ENCODE results near the gene LTBP4.

LTBP4 gene

DNA sequence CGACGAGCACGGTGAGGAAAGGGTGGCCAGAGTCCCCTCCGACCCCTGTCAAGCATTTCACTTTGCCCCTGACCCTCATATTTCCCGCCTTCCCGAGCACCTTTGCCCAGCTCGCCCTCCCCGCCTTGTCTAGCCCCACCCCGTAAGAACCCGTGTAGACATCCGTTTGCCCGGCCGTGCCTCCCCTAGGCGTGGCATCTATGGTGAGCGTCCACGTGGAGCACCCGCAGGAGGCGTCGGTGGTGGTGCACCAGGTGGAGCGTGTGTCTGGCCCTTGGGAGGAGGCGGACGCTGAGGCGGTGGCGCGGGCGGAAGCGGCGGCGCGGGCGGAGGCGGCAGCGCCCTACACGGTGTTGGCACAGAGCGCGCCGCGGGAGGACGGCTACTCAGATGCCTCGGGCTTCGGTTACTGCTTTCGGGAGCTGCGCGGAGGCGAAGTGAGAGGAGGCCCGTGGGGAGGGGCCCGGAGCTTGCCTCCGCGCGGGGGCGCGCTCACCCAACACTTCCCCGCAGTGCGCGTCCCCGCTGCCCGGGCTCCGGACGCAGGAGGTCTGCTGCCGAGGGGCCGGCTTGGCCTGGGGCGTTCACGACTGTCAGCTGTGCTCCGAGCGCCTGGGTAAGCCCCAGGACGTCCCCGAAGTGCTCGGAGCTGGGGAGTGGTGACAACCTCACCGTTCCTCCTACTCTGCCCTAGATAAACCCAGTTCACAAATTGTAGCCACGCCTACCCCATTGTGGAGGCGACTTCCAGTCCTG is 4.2 kb downstream of the LTBP4 start (continued):
- TF ChIP-seq, protein P1, sequence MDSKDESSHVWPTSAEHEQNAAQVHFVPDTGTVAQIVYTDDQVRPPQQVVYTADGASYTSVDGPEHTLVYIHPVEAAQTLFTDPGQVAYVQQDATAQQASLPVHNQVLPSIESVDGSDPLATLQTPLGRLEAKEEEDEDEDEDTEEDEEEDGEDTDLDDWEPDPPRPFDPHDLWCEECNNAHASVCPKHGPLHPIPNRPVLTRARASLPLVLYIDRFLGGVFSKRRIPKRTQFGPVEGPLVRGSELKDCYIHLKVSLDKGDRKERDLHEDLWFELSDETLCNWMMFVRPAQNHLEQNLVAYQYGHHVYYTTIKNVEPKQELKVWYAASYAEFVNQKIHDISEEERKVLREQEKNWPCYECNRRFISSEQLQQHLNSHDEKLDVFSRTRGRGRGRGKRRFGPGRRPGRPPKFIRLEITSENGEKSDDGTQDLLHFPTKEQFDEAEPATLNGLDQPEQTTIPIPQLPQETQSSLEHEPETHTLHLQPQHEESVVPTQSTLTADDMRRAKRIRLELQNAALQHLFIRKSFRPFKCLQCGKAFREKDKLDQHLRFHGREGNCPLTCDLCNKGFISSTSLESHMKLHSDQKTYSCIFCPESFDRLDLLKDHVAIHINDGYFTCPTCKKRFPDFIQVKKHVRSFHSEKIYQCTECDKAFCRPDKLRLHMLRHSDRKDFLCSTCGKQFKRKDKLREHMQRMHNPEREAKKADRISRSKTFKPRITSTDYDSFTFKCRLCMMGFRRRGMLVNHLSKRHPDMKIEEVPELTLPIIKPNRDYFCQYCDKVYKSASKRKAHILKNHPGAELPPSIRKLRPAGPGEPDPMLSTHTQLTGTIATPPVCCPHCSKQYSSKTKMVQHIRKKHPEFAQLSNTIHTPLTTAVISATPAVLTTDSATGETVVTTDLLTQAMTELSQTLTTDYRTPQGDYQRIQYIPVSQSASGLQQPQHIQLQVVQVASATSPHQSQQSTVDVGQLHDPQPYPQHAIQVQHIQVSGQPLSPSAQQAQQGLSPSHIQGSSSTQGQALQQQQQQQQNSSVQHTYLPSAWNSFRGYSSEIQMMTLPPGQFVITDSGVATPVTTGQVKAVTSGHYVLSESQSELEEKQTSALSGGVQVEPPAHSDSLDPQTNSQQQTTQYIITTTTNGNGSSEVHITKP (tag by site-specific recombination; IDR thresholded peaks at IDR 0.05) = peak; percentile 51; the same call in 1 of the 2 replicates
- peak; percentile 78; the same call in 1 of the 2 replicates for TF ChIP-seq ZNF610 (tag by site-specific recombination; IDR thresholded peaks at IDR 0.05; ENCODE audit: borderline replicate concordance)
- no peak for TF ChIP-seq ZNF266 (tag by site-specific recombination; IDR thresholded peaks at IDR 0.05; ENCODE audit: low read depth)
- TF ChIP-seq, protein P2, sequence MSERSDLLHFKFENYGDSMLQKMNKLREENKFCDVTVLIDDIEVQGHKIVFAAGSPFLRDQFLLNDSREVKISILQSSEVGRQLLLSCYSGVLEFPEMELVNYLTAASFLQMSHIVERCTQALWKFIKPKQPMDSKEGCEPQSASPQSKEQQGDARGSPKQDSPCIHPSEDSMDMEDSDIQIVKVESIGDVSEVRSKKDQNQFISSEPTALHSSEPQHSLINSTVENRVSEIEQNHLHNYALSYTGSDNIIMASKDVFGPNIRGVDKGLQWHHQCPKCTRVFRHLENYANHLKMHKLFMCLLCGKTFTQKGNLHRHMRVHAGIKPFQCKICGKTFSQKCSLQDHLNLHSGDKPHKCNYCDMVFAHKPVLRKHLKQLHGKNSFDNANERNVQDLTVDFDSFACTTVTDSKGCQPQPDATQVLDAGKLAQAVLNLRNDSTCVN (tag by site-specific recombination; optimal IDR thresholded peaks at IDR 0.05) = peak; percentile 100
- peak; percentile 99 for TF ChIP-seq OSR2 (tag by site-specific recombination; IDR thresholded peaks at IDR 0.05)
- TF ChIP-seq, protein P3, sequence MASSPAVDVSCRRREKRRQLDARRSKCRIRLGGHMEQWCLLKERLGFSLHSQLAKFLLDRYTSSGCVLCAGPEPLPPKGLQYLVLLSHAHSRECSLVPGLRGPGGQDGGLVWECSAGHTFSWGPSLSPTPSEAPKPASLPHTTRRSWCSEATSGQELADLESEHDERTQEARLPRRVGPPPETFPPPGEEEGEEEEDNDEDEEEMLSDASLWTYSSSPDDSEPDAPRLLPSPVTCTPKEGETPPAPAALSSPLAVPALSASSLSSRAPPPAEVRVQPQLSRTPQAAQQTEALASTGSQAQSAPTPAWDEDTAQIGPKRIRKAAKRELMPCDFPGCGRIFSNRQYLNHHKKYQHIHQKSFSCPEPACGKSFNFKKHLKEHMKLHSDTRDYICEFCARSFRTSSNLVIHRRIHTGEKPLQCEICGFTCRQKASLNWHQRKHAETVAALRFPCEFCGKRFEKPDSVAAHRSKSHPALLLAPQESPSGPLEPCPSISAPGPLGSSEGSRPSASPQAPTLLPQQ (tag by site-specific recombination; IDR thresholded peaks at IDR 0.05) = peak; percentile 80
- TF ChIP-seq ZBTB8A (tag by site-specific recombination; IDR thresholded peaks at IDR 0.05) = peak; percentile 89
- no peak for TF ChIP-seq ZNF48 (tag by site-specific recombination; IDR thresholded peaks at IDR 0.05)
- TF ChIP-seq KLF9 (tag by site-specific recombination; IDR thresholded peaks at IDR 0.05; ENCODE audit: low read depth) = peak; percentile 76
- TF ChIP-seq, protein P4, sequence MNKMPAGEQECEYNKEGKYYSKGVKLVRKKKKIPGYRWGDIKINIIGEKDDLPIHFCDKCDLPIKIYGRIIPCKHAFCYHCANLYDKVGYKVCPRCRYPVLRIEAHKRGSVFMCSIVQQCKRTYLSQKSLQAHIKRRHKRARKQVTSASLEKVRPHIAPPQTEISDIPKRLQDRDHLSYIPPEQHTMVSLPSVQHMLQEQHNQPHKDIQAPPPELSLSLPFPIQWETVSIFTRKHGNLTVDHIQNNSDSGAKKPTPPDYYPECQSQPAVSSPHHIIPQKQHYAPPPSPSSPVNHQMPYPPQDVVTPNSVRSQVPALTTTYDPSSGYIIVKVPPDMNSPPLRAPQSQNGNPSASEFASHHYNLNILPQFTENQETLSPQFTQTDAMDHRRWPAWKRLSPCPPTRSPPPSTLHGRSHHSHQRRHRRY (tag by site-specific recombination; IDR thresholded peaks at IDR 0.05) = no peak
- TF ChIP-seq, protein P5, sequence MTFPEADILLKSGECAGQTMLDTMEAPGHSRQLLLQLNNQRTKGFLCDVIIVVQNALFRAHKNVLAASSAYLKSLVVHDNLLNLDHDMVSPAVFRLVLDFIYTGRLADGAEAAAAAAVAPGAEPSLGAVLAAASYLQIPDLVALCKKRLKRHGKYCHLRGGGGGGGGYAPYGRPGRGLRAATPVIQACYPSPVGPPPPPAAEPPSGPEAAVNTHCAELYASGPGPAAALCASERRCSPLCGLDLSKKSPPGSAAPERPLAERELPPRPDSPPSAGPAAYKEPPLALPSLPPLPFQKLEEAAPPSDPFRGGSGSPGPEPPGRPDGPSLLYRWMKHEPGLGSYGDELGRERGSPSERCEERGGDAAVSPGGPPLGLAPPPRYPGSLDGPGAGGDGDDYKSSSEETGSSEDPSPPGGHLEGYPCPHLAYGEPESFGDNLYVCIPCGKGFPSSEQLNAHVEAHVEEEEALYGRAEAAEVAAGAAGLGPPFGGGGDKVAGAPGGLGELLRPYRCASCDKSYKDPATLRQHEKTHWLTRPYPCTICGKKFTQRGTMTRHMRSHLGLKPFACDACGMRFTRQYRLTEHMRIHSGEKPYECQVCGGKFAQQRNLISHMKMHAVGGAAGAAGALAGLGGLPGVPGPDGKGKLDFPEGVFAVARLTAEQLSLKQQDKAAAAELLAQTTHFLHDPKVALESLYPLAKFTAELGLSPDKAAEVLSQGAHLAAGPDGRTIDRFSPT (tag by site-specific recombination; IDR thresholded peaks at IDR 0.05) = peak; percentile 100
- TF ChIP-seq, protein P6, sequence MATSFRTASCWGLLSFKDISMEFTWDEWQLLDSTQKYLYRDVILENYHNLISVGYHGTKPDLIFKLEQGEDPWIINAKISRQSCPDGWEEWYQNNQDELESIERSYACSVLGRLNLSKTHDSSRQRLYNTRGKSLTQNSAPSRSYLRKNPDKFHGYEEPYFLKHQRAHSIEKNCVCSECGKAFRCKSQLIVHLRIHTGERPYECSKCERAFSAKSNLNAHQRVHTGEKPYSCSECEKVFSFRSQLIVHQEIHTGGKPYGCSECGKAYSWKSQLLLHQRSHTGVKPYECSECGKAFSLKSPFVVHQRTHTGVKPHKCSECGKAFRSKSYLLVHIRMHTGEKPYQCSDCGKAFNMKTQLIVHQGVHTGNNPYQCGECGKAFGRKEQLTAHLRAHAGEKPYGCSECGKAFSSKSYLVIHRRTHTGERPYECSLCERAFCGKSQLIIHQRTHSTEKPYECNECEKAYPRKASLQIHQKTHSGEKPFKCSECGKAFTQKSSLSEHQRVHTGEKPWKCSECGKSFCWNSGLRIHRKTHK (tag by site-specific recombination; IDR thresholded peaks at IDR 0.05) = no peak
- TF ChIP-seq GFI1B (tag by site-specific recombination; IDR thresholded peaks at IDR 0.05) = no peak
- TF ChIP-seq, protein P7, sequence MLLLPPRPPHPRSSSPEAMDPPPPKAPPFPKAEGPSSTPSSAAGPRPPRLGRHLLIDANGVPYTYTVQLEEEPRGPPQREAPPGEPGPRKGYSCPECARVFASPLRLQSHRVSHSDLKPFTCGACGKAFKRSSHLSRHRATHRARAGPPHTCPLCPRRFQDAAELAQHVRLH (tag by site-specific recombination; IDR thresholded peaks at IDR 0.05) = no peak; the same call in 1 of the 2 replicates
- no peak for TF ChIP-seq ZNF211 (tag by site-specific recombination; IDR thresholded peaks at IDR 0.05; ENCODE audit: low read depth)
- no peak for TF ChIP-seq ZNF529 (tag by site-specific recombination; IDR thresholded peaks at IDR 0.05; ENCODE audit: insufficient replicate concordance)
- 0 out of 2 replicates have a peak, but pooled peaks have one; percentile 10 for TF ChIP-seq ZNF223 (tag by site-specific recombination; IDR thresholded peaks at IDR 0.05)
- no peak for TF ChIP-seq ZNF112 (tag by site-specific recombination; IDR thresholded peaks at IDR 0.05)
- peak; percentile 100 for TF ChIP-seq GLIS2 (tag by site-specific recombination; IDR thresholded peaks at IDR 0.05)
- TF ChIP-seq GLIS1 (tag by site-specific recombination; IDR thresholded peaks at IDR 0.05) = peak; percentile 99
- TF ChIP-seq, protein P8, sequence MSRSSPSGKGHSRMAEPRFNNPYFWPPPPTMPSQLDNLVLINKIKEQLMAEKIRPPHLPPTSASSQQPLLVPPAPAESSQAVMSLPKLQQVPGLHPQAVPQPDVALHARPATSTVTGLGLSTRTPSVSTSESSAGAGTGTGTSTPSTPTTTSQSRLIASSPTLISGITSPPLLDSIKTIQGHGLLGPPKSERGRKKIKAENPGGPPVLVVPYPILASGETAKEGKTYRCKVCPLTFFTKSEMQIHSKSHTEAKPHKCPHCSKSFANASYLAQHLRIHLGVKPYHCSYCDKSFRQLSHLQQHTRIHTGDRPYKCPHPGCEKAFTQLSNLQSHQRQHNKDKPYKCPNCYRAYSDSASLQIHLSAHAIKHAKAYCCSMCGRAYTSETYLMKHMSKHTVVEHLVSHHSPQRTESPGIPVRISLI (tag by site-specific recombination; IDR thresholded peaks at IDR 0.05) = no peak
- peak; percentile 99 for TF ChIP-seq ZIC2 (tag by site-specific recombination; IDR thresholded peaks at IDR 0.05)
- TF ChIP-seq ZNF768 (tag by site-specific recombination; IDR thresholded peaks at IDR 0.05) = no peak
- no peak for TF ChIP-seq ZNF707 (tag by site-specific recombination; IDR thresholded peaks at IDR 0.05)
- no peak for TF ChIP-seq ZNF521 (tag by site-specific recombination; IDR thresholded peaks at IDR 0.05)
- no peak for TF ChIP-seq ZNF19 (tag by site-specific recombination; IDR thresholded peaks at IDR 0.05; ENCODE audit: low read depth)
